GM12864 (cell line): ENCODE data around the gene C12orf43.

Experiments
- DNase-seq: peaks from one replicate; pipeline ENCODE4 v3.0.0-alpha.2; 2011; ENCODE audit warnings: low read depth
- H3K4me3 ChIP-seq: 2 replicates; pipeline ENCODE4 v1.5.1; 2011; ENCODE audit warnings: mild to moderate bottlenecking, low read depth, low read length, control low read depth
- TF ChIP-seq, protein P1 (sequence below): IDR thresholded peaks from 2 replicates; pipeline ENCODE4 v1.5.1; 2011; ENCODE audit warnings: low read depth, mild to moderate bottlenecking, moderate library complexity, low read length, control low read depth, inconsistent platforms; ENCODE audit errors: missing control alignments

C12orf43 gene

GRCh38 chr12:120962532-120963020, 53.7 kb downstream of the C12orf43 start:
- TF ChIP-seq, protein P1, sequence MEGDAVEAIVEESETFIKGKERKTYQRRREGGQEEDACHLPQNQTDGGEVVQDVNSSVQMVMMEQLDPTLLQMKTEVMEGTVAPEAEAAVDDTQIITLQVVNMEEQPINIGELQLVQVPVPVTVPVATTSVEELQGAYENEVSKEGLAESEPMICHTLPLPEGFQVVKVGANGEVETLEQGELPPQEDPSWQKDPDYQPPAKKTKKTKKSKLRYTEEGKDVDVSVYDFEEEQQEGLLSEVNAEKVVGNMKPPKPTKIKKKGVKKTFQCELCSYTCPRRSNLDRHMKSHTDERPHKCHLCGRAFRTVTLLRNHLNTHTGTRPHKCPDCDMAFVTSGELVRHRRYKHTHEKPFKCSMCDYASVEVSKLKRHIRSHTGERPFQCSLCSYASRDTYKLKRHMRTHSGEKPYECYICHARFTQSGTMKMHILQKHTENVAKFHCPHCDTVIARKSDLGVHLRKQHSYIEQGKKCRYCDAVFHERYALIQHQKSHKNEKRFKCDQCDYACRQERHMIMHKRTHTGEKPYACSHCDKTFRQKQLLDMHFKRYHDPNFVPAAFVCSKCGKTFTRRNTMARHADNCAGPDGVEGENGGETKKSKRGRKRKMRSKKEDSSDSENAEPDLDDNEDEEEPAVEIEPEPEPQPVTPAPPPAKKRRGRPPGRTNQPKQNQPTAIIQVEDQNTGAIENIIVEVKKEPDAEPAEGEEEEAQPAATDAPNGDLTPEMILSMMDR, result no peak
- H3K4me3 ChIP-seq, result no peak overlapping the region
- DNase-seq, result no peak

- TF ChIP-seq, protein P1, result no peak
- H3K4me3 ChIP-seq, result no peak overlapping the region
- DNase-seq, result no peak
These were observed 54.4 kb downstream of the C12orf43 start for GRCh38 chr12:120961604-120962531.

DNA sequence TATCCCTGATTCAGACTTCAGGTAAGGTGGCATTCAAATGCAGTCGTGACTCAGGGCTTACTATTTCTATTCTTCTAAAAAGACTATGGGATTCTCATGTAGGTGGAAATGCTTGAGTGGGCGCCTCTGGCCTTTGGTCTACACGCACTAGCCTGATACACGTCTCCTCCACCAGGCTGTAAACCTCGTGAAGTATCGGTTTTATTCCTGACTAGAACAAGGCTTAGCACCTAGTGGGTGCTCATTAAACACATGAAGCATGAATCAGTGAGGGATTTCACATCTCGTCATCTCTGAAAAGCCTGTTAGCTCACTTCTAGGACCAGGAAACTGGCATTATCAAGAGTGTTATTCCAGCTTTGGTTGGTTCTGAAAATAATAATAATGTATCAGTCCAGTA, 55.6 kb downstream of the C12orf43 start:
- no peak for DNase-seq
- no peak overlapping the region for H3K4me3 ChIP-seq
- TF ChIP-seq, protein P1, result no peak

DNA sequence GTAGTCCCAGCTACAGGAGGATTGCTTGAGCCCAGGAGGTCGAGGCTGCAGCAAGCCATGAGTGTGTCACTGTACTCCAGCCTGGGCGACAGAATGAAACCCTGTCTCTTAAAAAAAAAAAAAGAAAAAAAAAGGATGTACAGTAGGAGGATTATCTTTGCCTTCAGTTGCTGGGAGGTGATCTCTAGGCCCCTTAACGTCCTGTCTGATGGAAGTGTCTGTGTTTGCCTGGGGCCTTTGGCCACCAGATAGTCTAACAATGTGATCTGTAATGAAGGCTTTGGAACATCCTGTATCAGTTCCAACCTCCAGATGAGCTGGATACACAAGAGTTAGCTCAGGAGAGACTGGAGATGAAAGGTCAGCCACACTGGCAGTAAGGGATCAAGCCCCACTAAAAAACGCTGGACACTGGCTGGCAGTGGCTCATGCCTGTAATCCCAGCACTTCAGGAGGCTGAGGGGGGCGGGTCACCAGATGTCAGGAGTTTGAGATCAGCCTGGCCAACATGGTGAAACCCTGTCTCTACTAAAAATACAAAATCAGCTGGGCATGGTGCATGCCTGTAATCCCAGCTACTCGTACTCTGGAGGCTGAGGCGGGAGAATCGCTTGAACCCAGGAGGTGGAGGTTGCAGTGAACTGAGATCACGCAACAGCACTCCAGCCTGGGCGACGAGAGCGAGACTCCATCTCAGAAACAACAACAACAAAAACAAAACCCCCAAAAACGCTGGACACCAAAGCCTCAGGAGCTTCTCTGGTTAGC, 57.0 kb downstream of the C12orf43 start:
- H3K4me3 ChIP-seq, result no peak overlapping the region
- no peak for DNase-seq
- TF ChIP-seq, protein P1, result no peak

- DNase-seq, result no peak
- TF ChIP-seq, protein P1, result no peak
- no peak overlapping the region for H3K4me3 ChIP-seq
These were observed 59.5 kb downstream of the C12orf43 start for GRCh38 chr12:120956579-120957300.

- TF ChIP-seq, protein P1, result no peak
- no peak for DNase-seq
These were observed 61.1 kb downstream of the C12orf43 start for GRCh38 chr12:120955232-120955631.

More at GRCh38 chr12:120955232-120955631, 61.1 kb downstream of the C12orf43 start:
- H3K4me3 ChIP-seq, result no peak overlapping the region
